Hematopoietic multipotent progenitor cell treated with erythropoietin and hydrocortisone succinate and interleukin-3 and kit ligand, for 8 days (in vitro differentiated cells): ENCODE measurements around the gene ZFPM1.

Experiments
- DNase-seq: peaks from one replicate; pipeline ENCODE4 v3.0.0-alpha.2; 2015

Gene ZFPM1

GRCh38 chr16:88435437-88436355 is 17.4 kb upstream of the ZFPM1 start:
- DNase-seq = no peak

GRCh38 chr16:88436796-88437195 is 16.3 kb upstream of the ZFPM1 start:
- no peak for DNase-seq

GRCh38 chr16:88437367-88437964 is 15.6 kb upstream of the ZFPM1 start:
- peak; percentile 46 for DNase-seq

- no peak for DNase-seq
Measured at GRCh38 chr16:88438084-88438870, 14.8 kb upstream of the ZFPM1 start.

GRCh38 chr16:88439016-88439415 is 14.1 kb upstream of the ZFPM1 start:
- DNase-seq = no peak

GRCh38 chr16:88439706-88440105 is 13.4 kb upstream of the ZFPM1 start:
- no peak for DNase-seq

GRCh38 chr16:88440111-88440510 is 13.0 kb upstream of the ZFPM1 start:
- DNase-seq = no peak

- DNase-seq = no peak
Measured at GRCh38 chr16:88440686-88441405, 12.2 kb upstream of the ZFPM1 start.

- no peak for DNase-seq
Measured at GRCh38 chr16:88441460-88441859, 11.6 kb upstream of the ZFPM1 start.

- DNase-seq = no peak
Measured at GRCh38 chr16:88442383-88442726, 10.7 kb upstream of the ZFPM1 start.

- peak; percentile 73 for DNase-seq
Measured at GRCh38 chr16:88442727-88443576, 10.1 kb upstream of the ZFPM1 start.

GRCh38 chr16:88444826-88445582 is 8.1 kb upstream of the ZFPM1 start:
- no peak for DNase-seq

GRCh38 chr16:88445583-88445960 is 7.5 kb upstream of the ZFPM1 start:
- no peak for DNase-seq

GRCh38 chr16:88446061-88446460 is 7.0 kb upstream of the ZFPM1 start:
- DNase-seq = no peak

- DNase-seq = no peak
Measured at GRCh38 chr16:88446736-88447135, 6.3 kb upstream of the ZFPM1 start.

GRCh38 chr16:88447881-88448280 is 5.2 kb upstream of the ZFPM1 start:
- DNase-seq = no peak

GRCh38 chr16:88448461-88449266 is 4.4 kb upstream of the ZFPM1 start:
- DNase-seq = no peak

GRCh38 chr16:88449267-88449561 is 3.9 kb upstream of the ZFPM1 start:
- DNase-seq = no peak

- DNase-seq = peak; percentile 40
Measured at GRCh38 chr16:88451586-88452481, 1.2 kb upstream of the ZFPM1 start.
